COLO829 (cell line): ENCODE data around the gene CAMKK2.
"Not testable (repeated sequence)": the region's sequence is repeated elsewhere in the genome, so short reads cannot be mapped to it uniquely, and the experiment has no call there.

ENCODE experiments used
- DNase-seq: peaks from one replicate; pipeline ENCODE4 v3.0.0; 2012; ENCODE audit warnings: low spot score

The CAMKK2 gene

DNA sequence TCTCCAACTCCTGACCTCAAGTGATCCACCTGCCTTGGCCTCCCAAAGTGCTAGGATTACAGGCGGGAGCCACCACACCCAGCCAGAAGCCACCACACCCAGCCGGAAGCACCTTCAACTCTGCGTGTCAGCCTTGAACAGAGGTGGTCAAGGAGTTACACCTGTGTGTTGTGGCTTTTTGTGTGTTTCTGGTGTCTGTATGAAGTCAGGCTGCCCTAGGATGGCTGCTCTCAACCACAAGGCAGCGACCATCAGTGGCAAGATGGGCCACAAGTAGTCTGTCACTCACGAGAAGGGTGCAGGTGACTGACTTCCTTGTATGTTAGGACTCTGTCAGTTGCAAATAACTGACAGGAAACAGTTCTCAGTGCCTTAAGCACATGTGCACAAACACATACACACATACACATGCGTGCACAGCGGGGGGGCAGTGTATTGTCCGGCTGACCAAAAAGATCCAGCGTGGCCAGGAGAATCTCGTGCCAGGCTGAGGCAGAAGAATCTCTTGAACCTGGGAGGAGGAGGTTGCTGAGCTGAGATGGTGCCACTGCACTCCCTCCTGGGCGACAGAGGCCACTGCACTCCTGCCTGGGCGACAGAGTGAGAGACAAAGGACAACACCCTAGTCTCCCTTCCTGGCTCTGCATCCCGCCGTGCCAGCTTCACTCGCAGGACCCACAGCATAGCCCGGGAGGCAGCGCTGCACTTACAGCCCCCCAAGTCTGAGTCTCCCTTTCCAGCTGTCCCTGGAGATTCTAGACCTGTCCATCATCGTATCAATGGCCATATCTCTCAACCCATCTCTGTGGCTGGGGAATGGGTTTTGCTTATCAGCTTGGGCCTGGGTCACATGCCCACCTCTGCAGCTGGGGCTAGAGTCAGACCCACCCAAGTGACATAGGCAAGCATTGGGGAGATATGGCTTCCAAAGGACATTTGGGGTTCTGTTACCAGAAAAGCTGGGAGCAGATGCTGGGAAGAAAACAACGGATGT lies 72.9 kb downstream of the CAMKK2 start:
- no peak for DNase-seq

DNA sequence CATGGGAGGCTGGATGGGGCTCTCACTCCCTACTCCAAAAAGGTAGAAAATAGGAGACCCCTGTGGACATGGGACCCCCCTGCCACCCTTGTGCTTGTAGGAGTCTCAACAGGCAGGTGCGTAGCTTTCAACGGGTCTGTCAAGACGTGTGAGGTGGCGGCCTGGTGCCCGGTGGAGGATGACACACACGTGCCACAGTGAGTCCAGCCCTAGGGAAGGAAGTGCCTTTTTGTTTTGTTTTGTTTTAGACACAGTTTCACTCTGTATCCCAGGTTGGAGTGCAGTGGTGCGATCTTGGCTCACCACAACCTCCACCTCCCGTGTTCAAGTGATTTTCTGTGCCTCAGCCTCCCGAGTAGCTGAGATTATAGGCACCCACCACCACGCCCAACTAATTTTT lies 73.7 kb downstream of the CAMKK2 start:
- no peak for DNase-seq

DNA sequence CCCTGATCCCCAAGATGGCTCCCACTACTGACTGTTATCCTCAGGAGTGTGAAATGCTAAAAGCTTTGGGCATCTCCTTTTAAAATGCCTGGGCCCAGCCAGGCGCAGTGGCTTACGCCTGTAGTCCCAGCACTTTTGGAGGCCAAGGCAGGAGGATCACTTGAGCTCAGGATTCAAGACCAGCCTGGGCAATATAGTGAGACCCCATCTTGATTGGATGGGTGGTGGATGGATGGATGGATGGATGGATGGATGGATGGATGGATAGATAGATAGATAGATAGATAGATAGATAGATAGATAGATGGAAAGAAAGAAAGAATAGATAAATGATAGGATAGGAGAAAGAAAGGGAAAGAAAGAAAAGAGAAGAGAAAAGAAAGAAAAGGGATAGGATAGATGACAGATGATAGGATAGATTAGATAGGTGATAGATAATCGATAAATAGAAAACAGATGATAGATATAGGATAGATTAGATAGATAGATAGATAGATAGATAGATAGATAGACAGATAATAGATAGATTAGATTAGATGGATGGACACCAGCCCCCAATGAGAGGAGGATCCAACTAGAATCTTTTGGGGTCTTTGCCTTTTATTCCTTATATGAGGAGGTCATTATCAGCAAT lies 77.0 kb downstream of the CAMKK2 start:
- no peak for DNase-seq

DNA sequence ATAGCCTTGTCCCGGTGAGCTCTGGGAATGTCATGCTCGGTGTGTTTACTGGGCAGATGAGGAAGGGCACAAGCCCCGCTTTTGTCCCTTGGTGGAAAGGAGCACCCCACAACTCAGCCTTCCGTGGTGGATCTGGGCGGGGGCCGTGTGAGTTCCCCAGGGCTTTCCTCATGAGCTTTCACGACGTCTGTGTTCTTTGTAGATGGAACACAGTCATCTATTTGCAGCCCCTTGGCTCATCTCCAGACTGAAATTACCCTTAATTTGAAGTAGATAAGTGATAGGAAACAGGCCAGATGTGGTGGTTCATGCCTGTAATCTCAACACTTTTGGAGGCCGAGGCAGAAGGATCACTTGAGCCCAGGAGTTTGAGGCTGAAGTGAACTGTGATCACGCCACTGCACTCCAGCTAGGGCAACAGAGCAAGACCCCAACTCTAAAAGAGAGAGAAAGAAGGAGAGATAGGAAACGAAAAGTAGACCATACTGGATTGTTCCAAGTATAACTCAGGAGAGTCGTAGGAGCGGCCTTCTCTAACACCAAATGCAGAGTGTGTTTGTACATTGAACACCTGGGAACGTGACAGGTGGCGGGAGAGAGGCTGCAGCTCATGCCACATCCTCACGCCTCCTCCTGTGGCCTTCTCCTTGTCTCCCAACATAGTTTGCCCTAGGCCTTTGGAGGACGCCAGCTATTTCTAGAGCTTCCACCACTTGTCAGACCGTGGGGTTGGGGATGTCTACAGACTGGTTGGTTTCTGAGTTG lies 77.7 kb downstream of the CAMKK2 start:
- no peak for DNase-seq

DNA sequence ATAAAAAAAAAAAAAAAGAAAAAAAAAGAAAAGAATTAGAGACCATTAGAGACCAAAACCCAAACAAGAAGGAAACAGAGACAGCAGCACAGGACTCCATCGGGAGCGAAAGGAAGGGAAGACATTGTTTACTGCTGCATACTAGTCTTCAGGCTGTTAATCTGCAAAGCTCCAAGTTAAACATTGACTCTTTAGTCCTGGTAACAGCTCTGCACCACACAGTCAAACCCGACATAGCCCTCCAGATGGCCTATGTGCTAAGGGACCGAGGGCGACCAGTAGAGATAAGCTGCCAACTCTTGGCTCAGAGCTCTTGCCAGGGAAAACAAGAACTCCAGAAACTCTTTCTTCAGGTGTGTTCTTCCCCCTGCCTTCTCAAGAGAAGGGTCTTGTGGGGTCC lies 78.7 kb downstream of the CAMKK2 start:
- DNase-seq = no peak

DNA sequence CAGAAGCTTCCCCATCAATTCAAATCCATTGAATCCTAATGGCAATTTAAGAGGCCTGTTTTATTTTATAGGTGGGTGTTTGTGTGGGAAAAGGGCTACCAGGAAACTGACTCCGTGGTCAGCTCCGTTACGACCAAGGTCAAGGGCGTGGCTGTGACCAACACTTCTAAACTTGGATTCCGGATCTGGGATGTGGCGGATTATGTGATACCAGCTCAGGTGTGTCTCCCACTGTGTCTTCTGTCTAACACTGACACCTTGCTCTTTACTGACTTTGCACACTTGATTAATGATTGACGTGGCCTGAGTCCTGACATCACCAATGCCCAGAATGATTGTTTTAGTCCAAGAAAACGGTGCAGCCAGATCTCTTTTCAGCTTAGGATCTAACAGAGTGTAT lies 79.4 kb downstream of the CAMKK2 start:
- DNase-seq = no peak

DNA sequence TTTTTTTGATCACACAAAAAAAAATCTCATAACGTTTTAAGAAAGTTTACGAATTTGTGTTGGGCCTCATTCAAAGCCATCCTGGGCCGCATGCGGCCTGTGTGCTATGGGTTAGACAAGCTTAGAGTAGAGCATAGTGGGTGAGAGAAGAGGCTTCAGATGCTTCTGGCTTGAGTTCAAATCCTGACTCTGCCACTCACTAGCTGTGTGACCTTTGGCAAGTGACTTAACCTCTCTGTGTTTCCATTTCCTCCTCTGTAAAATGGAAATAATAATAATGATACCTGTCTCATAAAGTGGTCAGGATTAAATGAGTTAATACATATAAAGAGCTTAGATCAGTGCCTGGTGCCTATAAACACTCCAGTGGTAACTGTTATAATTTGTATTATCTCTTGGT lies 80.4 kb downstream of the CAMKK2 start:
- DNase-seq = no peak

DNA sequence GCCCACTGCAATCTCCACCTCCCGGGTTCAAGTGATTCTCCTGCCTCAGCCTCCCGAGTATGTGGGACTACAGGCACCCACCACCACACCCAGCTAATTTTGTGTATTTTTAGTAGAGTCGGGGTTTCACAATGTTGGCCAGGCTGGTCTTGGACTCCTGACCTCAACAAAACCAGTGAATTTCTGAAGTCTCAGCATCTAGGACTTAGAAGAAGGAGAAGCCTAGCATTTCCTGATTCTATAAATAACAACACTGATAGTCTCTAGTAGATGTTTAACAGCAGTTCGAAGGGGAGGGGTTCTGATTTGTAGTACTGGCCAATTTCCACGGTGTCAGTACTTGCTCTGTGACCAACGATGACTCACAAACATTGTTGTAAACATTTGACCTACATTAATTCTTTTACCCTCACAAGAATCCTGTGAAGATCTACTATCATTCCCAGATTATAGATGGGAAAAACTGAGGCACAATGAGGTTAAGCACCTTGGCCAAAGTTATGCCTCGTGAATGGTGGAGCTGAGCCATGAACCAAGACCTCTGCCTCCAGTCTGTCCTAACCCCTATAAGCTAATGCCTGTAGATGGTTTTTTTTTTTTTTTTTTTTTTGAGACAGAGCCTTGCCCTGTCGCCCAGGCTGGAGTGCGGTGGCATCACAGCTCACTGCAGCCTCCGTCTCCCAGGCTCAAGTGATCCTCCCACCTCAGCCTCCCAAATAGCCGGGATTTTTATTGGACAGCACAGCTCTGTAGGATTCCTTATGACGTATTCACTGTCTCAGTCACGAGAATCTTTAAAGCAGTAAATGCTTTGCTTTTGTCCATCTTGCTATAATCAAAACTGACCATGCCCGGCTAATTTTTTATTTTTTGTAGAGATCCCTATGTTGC lies 81.4 kb downstream of the CAMKK2 start:
- peak; percentile 73 for DNase-seq

DNA sequence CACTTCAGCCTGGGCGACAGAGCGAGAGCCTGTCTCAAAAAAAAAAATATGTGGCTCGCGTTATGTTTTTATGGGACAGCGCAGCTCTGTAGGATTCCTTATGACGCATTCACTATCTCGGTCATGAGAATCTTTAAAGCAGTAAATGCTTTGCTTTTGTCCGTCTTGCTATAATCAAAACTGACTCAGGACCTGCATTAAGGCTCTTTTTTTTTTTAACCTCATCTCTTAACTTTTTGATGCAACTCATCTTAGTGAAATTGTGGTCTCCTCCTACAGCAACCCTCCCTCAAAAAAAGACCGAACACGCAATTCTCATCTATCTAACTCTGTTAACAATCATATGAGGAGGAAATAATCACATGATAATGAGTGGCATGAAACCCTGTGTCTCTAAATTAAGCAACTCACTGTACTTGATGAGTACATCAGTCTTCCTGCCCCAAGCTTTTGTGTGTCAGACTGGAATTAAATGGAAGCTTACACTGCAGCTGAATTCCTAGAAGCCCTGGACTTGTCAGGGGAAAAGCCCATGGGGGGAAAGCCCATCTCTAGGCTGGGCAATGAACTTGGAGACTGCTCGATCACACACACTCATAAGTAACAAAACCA lies 82.2 kb downstream of the CAMKK2 start:
- DNase-seq = peak; percentile 56

DNA sequence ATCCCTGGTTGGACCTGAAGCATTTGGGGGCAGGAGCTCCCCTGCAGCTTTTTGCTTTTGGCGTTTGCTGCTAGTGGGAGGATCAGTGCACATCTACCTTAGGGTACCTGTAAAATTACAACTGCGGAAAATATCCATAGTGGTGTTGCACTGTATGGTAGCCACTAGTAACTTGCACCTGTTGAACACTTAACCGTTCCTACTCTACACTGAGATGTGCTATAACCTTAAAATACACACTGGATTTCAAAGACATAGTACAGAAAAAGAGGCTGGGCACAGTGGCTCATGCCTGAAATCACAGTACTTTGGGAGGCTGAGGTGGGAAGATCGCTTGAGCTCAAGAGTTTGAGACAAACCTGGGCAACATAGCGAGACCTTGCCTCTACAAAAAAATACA lies 83.6 kb downstream of the CAMKK2 start:
- no peak for DNase-seq

DNA sequence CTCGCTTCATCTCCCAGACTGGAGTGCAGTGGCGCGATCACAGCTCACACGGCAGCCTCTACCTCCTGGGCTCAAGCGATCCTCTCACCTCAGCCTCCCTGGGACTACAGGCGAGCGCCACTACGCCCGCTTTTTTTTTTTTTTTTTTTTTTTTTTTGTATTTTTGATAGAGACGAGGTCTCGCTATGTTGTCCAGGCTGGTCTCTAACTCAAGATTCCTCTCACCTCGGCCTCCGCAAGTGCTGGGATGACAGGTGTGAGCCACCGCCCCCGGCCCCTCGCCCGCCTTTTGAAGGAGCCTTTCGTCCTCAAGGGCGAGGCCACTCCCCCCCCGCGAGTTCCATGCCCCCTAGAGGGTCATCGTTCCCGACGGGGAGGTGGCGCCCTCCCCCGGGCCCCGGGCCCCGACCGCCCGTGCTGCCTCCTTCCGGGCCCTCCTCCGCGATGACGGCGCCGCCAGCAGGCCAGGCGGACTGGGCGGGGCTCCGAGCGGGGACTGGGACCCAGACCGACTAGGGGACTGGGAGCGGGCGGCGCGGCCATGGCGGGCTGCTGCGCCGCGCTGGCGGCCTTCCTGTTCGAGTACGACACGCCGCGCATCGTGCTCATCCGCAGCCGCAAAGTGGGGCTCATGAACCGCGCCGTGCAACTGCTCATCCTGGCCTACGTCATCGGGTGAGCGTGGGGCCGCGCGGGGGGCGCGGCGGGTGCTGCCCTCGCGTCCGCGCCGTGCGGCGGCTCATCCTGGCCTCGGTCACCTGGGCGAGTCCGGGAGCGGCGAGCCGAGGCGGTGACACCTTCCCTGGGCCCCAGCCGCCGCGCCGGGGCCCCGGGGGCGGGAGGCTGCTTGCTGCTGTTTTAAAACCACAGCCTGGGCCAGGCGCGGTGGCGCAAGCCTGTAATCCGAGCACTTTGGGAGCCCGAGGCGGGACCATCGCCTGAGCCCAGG lies 86.6 kb downstream of the CAMKK2 start, which contains the start of gene P2RX4:
Gene P2RX4 (plus strand): TSS at position 506 of the 949 bp plus-strand sequence. CDS start 36 bp downstream, at position 542.
- DNase-seq = no peak

DNA sequence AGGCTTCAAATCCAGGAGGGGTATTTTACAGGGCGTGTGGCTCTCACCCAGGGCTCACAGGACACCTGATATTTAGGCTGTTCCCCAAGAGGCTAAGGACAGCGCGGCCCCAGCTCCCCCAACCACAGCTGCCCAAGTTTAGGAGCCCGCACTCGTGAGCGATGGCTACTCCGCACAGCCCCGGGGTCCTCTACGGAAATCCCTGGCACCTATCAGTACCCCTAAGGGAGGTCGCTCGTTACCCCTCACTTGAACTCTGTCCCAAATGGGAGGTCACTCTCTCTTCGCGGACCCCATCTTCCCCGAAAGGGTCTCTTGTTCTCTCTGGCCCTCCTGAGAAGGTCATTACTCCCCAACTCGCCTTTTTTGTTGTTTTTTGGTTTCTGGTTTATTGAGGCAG lies 87.3 kb downstream of the CAMKK2 start:
- no peak for DNase-seq

DNA sequence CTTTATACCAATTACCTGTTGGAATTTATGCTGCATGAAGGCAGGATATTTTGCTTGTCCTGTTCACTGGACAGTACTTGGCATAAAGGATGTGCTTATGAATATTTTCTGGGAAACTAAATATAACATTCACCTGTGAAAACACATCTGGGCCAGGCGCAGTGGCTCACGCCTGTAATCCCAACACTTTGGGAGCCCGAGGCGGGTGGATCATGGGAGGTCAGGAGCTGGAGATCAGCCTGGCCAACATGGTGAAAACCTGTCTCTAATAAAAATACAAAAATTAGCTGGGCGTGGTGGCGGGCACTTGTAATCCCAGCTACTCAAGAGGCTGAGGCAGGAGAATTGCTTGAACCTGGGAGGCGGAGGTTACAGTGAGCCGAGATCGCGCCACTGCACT lies 87.9 kb downstream of the CAMKK2 start:
- DNase-seq = not testable (repeated sequence)

DNA sequence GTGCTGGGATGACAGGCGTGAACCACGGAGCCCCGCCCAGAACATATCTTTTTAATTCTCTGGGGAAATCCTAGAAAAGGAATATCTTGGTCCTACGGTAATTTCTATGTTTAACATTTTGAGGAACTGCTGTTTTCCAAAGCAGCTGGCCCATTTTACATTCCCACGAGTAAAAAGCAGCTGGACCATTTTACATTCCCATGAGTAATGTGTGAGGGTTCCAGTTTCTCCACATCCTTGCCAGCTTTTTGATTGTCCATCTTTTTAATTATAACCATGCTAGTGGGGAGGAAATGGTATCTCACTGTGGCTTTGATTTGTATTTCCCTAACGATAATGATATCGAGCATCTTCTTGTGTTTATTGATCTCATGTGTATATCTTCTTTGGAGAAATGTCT lies 91.0 kb downstream of the CAMKK2 start:
- no peak for DNase-seq

DNA sequence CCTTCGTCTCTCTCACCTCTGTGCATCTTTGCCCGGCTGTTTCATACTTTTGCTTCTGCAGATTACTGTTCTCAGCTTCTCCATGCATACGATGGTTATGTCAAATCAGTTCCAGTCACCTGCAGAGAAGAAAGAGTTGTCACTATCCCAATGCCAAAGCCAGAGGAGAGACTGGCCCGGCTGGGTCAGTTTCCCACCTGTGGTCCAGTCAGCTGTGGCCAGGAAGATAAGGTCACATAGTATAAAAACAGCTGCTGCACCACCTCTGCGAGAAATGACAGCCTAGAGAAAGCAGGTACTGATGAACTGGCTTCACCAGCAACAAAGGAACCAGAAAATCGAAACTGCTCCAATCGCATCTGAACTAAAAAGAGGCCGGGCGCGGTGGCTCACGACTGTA lies 93.0 kb downstream of the CAMKK2 start:
- no peak for DNase-seq

DNA sequence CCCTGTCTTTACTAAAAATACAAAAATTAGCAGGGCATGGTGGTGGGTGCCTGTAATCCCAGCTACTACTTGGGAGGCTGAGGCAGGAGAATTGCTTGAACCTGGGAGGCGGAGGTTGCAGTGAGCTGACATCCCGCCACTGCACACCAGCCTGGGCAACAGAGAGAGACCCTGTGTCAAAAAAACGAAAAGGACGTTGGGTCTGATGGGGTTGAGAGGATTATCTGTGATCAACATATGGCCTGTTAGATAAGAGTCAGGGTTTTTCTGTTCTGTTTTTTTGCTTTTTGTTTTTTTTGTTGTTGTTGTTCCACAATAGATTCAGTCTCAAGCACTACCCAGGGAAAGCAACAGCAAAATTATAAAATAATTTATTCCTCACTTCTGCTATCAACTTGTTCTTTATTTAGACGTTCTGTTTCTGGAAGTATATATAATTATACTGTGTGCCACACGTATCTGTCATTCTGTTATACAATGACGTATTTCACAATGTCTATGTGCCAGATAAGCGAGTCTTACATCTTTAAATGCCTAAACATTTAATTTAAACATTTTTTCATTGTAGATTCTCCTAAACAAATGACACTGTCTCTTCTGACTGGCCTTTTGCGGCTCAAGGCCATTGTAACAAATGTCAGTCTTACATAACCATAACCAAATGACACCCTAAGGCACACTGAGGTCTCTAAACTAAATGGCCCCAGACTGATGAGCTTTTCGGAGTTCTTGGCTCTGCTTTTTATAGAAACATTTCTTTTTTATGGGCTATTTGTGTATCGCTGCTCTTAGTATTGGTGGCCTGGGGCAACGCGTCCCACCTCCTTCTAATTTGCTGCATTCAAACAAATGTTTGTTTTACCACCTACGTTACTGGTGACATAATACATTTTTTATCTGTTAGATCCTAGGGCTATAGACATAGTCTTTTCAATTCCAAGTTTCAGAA lies 93.8 kb downstream of the CAMKK2 start:
- no peak for DNase-seq

DNA sequence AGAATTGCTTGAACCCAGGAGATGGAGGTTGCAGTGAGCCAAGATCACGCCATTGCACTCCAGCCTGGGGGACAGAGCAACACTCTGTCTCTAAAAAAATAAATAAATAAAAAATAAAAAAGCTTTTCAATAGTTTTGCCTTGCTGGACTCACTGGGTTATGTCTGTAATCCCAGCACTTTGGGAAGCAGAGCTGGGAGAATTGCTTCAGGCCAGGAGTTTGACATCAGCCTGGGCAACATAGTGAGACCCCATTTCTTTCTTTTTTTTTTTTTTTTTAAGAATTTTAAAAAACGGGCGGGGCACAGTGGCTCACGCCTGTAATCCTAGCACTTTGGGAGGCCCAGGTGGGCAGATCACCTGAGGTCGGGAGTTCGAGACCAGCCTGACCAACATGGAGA lies 95.4 kb downstream of the CAMKK2 start:
- not testable (repeated sequence) for DNase-seq

DNA sequence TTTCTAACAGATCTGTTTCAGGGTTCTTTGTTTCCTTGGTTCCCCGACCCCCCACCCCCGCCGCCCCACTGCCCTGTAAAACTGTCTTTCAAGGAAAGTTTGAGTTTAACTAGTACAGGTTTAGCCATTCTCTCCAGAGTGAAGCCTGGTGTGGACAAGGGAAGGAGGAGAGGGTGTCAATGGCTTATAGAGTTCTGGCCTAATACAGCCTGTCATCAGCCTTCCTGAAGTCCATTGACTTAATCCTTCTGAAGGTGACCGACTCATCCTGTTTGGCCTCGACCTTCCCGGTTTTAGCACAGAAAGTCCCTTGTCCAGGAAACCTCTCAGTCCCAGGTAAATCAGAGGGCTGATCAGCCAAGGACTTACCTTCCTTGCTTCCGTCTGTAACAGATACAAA lies 97.6 kb downstream of the CAMKK2 start:
- no peak for DNase-seq

DNA sequence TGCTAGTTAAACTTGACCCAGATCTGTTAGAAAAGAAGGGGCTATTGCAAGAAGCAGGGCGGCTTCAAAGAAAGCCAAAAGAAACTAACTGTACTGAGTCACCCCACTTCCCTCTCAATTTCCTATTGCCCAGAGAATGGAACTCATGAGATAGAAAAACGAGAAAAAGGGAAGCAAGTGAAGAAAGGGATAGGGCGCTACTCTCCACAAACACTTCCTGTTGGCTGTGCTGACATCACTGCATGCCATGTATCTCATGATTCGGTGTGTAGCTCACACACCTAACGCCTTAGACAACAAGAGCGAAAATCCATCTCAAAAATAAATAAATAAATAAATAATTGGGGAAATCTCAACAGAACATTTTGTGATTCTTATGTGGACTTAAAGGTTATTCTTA lies 99.6 kb downstream of the CAMKK2 start:
- no peak for DNase-seq
